WTC11 (cell line): ENCODE results near the gene PHLDA2.

Experiments used
- TF ChIP-seq, protein P1 (sequence below): fragments of 250-450 bp; sonication (Bioruptor Pico); IDR thresholded peaks from 2 replicates; pipeline ENCODE4 v1.9.0; 2021; ENCODE audit warnings: mild to moderate bottlenecking
- TF ChIP-seq, protein P2 (sequence below): sonication (generic); formaldehyde crosslinking; IDR thresholded peaks from 2 replicates; pipeline ENCODE4 v1.8.1; 2023; ENCODE audit warnings: mild to moderate bottlenecking, moderate library complexity, missing genetic modification reagents
- TF ChIP-seq, protein P3 (sequence below): sonication (generic); formaldehyde crosslinking; IDR thresholded peaks from 2 replicates; pipeline ENCODE4 v1.8.1; 2022; ENCODE audit warnings: mild to moderate bottlenecking, missing genetic modification reagents, moderate library complexity, borderline replicate concordance
- TF ChIP-seq, protein P4 (sequence below): sonication (generic); formaldehyde crosslinking; IDR thresholded peaks from 2 replicates; pipeline ENCODE4 v1.8.1; 2023; ENCODE audit warnings: mild to moderate bottlenecking, missing genetic modification reagents

DNA sequence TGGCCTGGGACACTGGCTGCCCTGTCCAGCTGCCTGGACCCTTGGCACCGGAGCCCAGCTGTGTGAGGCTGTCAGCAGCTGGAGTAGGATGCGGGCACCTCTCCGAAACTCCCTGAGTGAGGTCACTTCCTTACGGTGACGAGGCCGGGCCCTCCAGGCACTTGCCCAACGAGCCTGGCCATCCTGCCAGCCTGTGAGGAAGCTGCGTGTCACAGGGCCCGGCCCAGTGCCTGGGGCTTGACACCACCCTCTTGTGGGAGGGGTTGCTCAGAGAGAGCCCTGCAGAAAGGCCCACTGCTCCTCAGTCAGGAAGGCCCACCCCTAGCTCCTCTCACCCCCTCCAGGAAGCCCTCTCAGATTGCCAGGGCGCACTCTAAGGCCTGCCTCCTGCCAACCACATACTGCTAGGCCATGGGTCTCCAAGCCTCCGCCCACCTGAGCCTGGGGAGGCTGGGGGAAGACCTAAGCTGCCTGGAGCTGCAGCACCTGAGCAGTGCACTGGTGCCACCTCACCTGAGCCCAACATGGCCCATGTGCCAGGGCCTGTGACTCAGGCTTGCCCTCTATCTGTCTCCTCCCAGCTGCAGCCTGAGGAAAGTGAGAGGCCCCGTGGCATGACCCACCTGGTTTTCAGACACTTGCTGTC is 4.3 kb upstream of the PHLDA2 start:
- TF ChIP-seq, protein P1, sequence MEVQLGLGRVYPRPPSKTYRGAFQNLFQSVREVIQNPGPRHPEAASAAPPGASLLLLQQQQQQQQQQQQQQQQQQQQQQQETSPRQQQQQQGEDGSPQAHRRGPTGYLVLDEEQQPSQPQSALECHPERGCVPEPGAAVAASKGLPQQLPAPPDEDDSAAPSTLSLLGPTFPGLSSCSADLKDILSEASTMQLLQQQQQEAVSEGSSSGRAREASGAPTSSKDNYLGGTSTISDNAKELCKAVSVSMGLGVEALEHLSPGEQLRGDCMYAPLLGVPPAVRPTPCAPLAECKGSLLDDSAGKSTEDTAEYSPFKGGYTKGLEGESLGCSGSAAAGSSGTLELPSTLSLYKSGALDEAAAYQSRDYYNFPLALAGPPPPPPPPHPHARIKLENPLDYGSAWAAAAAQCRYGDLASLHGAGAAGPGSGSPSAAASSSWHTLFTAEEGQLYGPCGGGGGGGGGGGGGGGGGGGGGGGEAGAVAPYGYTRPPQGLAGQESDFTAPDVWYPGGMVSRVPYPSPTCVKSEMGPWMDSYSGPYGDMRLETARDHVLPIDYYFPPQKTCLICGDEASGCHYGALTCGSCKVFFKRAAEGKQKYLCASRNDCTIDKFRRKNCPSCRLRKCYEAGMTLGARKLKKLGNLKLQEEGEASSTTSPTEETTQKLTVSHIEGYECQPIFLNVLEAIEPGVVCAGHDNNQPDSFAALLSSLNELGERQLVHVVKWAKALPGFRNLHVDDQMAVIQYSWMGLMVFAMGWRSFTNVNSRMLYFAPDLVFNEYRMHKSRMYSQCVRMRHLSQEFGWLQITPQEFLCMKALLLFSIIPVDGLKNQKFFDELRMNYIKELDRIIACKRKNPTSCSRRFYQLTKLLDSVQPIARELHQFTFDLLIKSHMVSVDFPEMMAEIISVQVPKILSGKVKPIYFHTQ (CRISPR knock-in tag), result no peak
- TF ChIP-seq, protein P2, sequence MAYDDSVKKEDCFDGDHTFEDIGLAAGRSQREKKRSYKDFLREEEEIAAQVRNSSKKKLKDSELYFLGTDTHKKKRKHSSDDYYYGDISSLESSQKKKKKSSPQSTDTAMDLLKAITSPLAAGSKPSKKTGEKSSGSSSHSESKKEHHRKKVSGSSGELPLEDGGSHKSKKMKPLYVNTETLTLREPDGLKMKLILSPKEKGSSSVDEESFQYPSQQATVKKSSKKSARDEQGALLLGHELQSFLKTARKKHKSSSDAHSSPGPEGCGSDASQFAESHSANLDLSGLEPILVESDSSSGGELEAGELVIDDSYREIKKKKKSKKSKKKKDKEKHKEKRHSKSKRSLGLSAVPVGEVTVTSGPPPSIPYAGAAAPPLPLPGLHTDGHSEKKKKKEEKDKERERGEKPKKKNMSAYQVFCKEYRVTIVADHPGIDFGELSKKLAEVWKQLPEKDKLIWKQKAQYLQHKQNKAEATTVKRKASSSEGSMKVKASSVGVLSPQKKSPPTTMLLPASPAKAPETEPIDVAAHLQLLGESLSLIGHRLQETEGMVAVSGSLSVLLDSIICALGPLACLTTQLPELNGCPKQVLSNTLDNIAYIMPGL (CRISPR knock-in tag), result no peak
- TF ChIP-seq, protein P3, sequence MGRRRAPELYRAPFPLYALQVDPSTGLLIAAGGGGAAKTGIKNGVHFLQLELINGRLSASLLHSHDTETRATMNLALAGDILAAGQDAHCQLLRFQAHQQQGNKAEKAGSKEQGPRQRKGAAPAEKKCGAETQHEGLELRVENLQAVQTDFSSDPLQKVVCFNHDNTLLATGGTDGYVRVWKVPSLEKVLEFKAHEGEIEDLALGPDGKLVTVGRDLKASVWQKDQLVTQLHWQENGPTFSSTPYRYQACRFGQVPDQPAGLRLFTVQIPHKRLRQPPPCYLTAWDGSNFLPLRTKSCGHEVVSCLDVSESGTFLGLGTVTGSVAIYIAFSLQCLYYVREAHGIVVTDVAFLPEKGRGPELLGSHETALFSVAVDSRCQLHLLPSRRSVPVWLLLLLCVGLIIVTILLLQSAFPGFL (CRISPR knock-in tag), result no peak
- TF ChIP-seq, protein P4, sequence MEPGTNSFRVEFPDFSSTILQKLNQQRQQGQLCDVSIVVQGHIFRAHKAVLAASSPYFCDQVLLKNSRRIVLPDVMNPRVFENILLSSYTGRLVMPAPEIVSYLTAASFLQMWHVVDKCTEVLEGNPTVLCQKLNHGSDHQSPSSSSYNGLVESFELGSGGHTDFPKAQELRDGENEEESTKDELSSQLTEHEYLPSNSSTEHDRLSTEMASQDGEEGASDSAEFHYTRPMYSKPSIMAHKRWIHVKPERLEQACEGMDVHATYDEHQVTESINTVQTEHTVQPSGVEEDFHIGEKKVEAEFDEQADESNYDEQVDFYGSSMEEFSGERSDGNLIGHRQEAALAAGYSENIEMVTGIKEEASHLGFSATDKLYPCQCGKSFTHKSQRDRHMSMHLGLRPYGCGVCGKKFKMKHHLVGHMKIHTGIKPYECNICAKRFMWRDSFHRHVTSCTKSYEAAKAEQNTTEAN (CRISPR knock-in tag), result no peak
